Stimulated activated CD4-positive, alpha-beta T cell treated with anti-CD3 and anti-CD28 coated beads, Interleukin-2, amount 100 ng/mL, for 4 hours (primary cell): Measurements from ENCODE around the gene RDH14.

Experiments used
- DNase-seq: peaks from one replicate; pipeline ENCODE4 v3.0.0-alpha.2; 2020; ENCODE audit warnings: low read depth

Gene RDH14

GRCh38 chr2:18566145-18566769 lies 5.8 kb upstream of the RDH14 start:
- no peak for DNase-seq

GRCh38 chr2:18560797-18561085 lies 288 bp upstream of the RDH14 start:
- no peak for DNase-seq

- no peak for DNase-seq
Observed at GRCh38 chr2:18559531-18560030, 872 bp downstream of the RDH14 start.

GRCh38 chr2:18558458-18558857 lies 2.0 kb downstream of the RDH14 start:
- DNase-seq: no peak

- no peak for DNase-seq
Observed at GRCh38 chr2:18557121-18557520, 3.3 kb downstream of the RDH14 start.

DNA sequence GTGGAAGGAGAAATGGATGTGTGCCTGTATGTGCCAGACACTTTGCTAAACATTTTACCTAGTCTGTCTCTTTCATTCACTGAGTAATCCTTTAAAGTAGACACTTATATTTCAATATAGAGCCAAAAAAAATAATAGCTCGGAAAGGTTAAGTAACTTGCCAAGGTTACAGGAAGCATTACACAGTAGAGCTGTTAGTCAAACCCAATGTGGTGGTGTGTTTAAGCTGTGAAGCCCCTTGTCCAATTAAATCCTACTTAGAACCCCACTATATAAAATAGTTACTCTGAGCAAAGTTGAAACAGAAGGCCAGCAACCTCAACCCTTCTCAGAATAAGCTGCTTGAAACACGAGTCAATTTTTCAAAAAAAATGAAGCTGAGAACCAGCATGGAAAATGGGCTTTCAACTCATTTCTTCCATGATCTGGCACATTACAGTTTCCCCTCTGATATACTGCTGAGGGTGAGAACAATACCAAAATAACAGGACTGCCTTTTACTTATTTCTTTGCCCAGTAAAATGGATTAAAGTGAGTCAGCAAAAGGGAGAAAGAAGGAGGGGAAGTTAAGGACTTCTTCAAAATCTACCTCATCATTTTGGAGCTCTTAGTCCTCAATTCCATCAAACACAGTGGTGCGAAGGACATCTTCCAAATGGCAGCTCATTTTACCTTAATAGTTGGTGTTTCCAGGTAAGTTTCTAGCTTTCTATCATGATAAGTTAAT lies 7.9 kb downstream of the RDH14 start:
- DNase-seq: no peak

DNA sequence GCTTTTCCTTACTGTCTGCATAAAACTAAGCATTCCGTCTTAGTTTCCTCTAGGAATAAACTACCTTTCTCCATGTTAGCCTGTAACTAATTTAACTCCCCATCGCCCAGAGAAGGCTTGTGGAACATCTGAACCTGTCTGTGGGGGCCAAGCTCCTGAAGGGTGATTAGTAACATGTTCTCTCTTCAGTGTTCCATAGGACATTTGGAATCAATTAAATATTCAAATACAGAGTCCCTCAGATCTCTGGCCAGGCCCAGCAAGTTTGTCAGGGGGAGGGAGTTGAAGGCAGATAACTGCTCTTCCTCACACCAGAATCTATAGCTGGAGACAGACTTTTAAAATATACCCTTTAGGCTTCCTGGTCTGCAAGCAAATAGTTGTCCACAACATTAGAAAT lies 8.8 kb downstream of the RDH14 start:
- no peak for DNase-seq

- no peak for DNase-seq
Observed at GRCh38 chr2:18551169-18551568, 9.3 kb downstream of the RDH14 start.

GRCh38 chr2:18550433-18550832 lies 10.0 kb downstream of the RDH14 start:
- no peak for DNase-seq

- DNase-seq: no peak
Observed at GRCh38 chr2:18549083-18549482, 11.4 kb downstream of the RDH14 start.

DNA sequence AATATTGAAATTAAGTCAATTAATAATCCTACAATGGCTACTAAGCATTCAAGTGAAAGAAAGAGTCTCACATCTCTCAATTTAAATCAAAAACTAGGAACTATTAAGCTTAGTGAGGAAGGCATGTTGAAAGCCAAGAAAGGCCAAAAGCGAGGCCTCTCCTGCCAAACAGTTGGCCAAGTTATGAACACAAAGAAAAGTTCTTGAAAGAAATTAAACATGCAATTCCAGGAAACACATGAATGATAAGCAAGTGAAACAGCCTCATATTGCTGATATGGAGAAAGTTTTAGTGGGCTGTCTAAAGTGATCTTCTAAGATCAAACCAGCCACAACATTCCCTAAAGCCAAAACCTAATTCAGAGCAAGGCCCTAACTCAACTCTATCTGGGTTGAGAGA lies 11.8 kb downstream of the RDH14 start:
- no peak for DNase-seq

DNA sequence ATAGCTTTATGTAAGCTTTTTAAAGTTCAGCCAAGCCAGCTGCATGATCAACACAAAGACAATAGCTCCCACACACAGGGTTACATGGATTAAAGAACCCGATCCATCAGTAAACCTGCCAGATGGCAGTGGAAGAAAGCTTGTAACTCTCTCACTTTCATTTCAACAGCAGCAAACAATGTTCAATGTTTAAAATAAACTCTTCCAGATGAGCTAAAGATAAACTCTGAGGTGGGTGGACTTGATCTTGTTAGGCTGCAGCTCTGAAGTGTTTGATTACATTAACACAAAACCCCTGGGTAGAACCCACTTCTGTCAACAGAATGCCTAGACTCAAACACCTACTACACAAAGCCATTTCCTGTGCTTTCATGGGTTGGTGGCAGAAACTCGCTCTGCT lies 13.9 kb downstream of the RDH14 start:
- DNase-seq: no peak

- DNase-seq: no peak
Observed at GRCh38 chr2:18545384-18545783, 15.1 kb downstream of the RDH14 start.

DNA sequence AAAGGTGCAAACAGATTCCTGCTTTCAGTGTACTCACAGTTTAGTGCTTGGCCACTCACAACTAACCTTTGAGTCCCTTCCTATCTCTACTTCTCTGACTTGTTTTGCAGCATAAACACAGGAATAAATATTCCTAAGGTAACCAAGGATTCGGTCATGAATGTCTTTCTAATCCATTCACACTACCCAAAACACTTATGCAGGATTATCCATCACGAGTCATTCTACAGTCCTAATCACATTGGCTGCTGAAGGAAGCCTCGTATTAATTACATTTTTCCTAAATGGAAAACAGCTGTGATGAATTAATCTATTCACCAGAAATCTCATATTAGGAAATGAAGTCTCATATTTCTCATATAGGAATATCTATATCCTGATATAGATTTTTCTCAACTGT lies 16.3 kb downstream of the RDH14 start:
- no peak for DNase-seq

DNA sequence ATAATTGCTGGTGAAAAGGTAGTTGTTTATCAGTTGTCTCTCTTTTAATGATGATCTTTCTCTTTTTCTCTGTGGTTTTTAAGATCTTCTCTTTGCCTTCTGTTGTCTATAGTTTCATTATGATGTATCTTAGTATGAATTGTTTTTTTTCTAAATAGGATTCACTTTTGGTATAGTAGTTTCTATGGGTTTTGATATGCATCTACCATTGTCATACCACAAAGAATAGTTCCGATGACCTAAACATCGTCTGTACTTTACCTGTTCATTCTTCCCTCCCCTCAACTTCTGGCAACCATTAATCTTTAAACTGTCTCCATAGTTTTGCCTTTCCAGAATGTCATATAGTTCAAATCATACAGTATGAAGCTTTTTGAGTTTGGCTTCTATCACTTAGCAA lies 19.6 kb downstream of the RDH14 start:
- DNase-seq: no peak

GRCh38 chr2:18536697-18537096 lies 23.8 kb downstream of the RDH14 start:
- no peak for DNase-seq

GRCh38 chr2:18536100-18536499 lies 24.4 kb downstream of the RDH14 start:
- DNase-seq: no peak

- DNase-seq: no peak
Observed at GRCh38 chr2:18531194-18531593, 29.3 kb downstream of the RDH14 start.

DNA sequence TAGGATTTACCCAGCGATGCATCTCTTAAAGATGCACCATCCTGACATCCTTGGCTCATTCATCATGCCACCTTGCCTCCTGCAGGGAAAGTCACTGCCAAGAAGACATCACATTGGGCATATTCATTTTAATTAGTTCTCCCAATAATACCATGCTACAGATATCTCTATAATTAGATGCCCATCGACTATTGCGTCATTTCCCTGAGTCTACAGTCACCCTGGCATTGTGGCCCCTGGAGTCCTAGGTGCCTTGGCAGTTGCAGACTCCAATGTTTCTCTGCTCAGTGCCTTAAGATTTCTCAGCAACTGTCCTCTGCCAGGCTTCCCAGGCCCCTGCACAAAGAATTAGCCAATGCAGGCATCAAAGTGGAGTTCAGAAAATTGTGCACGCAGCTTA lies 32.6 kb downstream of the RDH14 start:
- DNase-seq: no peak

- DNase-seq: no peak
Observed at GRCh38 chr2:18527326-18527725, 33.1 kb downstream of the RDH14 start.

DNA sequence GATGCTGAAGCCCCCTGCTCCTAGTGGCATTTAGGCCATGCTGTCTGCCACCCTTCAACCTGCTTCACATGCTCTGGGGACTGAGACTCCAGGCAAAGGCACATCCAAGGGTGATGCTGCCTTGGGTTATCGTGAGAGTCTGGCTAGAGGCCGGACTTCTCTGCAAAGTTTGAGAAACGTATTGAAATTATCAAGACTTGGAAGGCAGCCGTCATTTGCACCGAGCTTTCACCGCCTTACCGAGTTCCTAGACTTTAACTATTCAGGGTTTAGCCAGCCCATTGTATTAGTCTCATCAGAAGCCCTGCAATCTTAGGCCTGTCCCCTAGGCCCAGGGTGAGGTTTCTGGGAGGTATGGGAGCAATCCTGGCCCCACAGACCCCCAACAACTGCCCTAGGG lies 34.0 kb downstream of the RDH14 start:
- no peak for DNase-seq

GRCh38 chr2:18525852-18526251 lies 34.6 kb downstream of the RDH14 start:
- DNase-seq: no peak

DNA sequence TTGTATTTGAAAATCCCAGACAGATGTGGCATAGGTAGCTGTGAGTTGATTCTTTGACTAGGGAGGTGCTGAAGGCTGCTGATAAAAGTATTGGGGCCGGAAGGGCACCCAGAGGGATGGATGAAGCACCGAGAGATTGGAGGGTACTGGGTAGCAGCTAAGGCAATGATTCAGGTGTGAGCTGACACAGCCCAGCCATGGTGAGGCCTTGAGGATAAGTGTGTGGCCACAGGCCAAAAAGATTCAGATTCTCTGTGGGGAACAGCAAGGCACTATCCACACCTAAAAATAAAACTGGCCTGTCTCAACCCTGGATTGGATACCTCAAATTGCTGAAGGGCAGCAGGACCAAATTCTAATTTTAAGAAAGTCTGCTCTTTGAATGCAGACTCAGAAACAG lies 35.2 kb downstream of the RDH14 start:
- no peak for DNase-seq

- DNase-seq: no peak
Observed at GRCh38 chr2:18522484-18523146, 37.8 kb downstream of the RDH14 start.
